AG04450 (cell line): ENCODE data around the gene CNTNAP5. TPM values are rescaled to one million over a fixed set of nuclear protein-coding genes. Genes with fewer than 3 reads are reported as not detected.

ENCODE experiments used
- CTCF ChIA-PET: fragments of 300-600, 350-600 bp; formaldehyde crosslinking; extraction: SDS; loops from one replicate; lab custom pipeline; 2022; ENCODE audit warnings: antibody characterized with exemption, inconsistent platforms; lab: Charles Lee
- POLR2A ChIA-PET: fragments of 350-600 bp; formaldehyde crosslinking; extraction: SDS; loops from one replicate; lab custom pipeline; 2021; ENCODE audit warnings: antibody characterized with exemption, inconsistent platforms; lab: Yijun Ruan, JAX
- DNase-seq: peaks from one replicate; pipeline ENCODE4 v3.0.0-alpha.2; 2011; ENCODE audit warnings: low read depth, low spot score
- H3K27ac ChIP-seq: one replicate; pipeline ENCODE4 v1.5.1; 2012; ENCODE audit warnings: low read depth, low read length, control low read depth
- H3K27me3 ChIP-seq: one replicate; pipeline ENCODE4 v1.6.0; 2012; ENCODE audit warnings: low read length; ENCODE audit not compliant: control insufficient read depth, insufficient read depth
- H3K4me3 ChIP-seq: 2 replicates; pipeline ENCODE4 v1.5.1; 2011; ENCODE audit warnings: mild to moderate bottlenecking, low read depth, low read length, control low read depth
- H3K9me3 ChIP-seq: 2 replicates; pipeline ENCODE4 v1.5.1; 2012; ENCODE audit warnings: low read length; ENCODE audit not compliant: control insufficient read depth, insufficient read depth
- polyA plus RNA-seq: library from polyadenylated mRNA; depleted of rRNA; stranded (reverse); fragments of >200 nt; gene quantifications from 2 replicates; pipeline ENCODE4 v1.2.3, GENCODE V29; 2011
- TF ChIP-seq, protein P1 (sequence below): IDR thresholded peaks from 2 replicates; pipeline ENCODE4 v1.5.1; 2011; ENCODE audit warnings: low read depth, low read length, control low read depth, inconsistent platforms

Gene CNTNAP5
- polyA plus RNA-seq, 1 experiment = not detected

DNA sequence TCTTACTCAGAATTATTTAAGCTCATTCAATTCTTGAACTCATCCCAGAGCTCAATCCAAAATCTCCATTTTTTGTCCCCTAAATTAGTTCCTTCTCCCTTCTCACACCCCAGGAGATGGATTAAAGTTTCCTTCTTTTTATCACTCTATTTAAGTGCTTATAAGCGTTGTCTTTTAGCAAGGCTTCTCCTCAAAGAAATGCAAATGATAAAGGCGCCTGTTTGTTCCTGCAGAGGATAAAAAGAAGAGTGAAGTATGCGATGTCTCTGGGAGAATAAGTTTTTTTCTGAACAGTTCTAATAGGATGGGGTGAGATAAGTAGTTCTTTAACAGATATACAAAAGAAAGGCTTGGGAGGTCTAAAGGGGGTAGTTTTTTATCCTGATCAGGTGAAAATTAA is 303.3 kb downstream of the CNTNAP5 start:
- TF ChIP-seq, protein P1, sequence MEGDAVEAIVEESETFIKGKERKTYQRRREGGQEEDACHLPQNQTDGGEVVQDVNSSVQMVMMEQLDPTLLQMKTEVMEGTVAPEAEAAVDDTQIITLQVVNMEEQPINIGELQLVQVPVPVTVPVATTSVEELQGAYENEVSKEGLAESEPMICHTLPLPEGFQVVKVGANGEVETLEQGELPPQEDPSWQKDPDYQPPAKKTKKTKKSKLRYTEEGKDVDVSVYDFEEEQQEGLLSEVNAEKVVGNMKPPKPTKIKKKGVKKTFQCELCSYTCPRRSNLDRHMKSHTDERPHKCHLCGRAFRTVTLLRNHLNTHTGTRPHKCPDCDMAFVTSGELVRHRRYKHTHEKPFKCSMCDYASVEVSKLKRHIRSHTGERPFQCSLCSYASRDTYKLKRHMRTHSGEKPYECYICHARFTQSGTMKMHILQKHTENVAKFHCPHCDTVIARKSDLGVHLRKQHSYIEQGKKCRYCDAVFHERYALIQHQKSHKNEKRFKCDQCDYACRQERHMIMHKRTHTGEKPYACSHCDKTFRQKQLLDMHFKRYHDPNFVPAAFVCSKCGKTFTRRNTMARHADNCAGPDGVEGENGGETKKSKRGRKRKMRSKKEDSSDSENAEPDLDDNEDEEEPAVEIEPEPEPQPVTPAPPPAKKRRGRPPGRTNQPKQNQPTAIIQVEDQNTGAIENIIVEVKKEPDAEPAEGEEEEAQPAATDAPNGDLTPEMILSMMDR = no peak
- DNase-seq = no peak
- ChIA-PET CTCF (no interaction called here), POLR2A (no interaction called here)
- Histone ChIP-seq H3K4me3 (no peak overlapping the region), H3K9me3 (peaks cover 4% of the 10 kb centered on the region; the same call in 1 of the 2 replicates), H3K27me3 (no peaks in the 10 kb centered on the region), H3K27ac (no peak overlapping the region)

DNA sequence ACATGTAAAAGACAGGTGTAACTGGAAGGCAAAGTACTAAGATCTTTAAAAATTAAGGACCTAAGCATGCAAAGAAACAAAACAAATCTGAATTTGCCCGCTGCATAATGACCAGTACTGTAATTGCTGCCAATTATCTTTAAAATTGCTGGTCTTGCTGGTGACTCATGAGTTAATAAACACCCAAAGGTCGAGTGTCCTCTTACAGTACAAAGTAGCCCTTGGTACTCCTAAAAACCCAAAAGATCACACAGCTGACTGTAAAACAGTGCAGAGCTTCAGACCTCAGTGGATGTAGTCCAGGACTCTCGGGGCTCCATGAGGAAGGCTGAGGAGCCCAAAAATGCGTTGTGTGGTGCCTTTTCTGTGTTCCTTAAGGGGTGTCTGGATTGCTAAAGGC is 308.7 kb downstream of the CNTNAP5 start:
- Histone ChIP-seq H3K27me3 (no peaks in the 10 kb centered on the region), H3K27ac (no peak overlapping the region), H3K4me3 (no peak overlapping the region), H3K9me3 (peaks cover 3% of the 10 kb centered on the region; the same call in 1 of the 2 replicates)
- TF ChIP-seq, protein P1 = no peak
- CTCF ChIA-PET = no interaction called here
- no peak for DNase-seq
- POLR2A ChIA-PET = no interaction called here

DNA sequence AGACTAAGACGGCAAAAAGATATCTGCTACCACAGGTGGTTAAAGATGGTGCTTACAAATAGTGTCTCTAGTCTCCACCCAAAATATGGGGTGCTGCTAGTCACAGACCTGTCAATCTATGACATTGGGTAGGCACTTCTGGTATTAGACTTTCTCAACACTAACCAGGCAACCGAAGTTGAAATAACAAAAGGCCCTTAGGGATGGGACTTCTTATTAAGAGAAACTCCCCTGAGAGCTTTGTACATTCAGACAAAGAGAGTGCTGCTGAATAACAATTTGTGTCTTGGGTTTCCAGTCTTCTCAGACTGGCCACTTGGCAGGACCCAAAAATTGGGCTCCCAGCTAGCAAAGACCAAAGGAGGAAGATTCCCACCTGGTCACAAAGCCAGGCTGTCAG is 310.0 kb downstream of the CNTNAP5 start:
- H3K27ac ChIP-seq = no peak overlapping the region
- CTCF ChIA-PET = no interaction called here
- DNase-seq = no peak
- POLR2A ChIA-PET = no interaction called here
- TF ChIP-seq, protein P1 = no peak
- H3K27me3 ChIP-seq = no peaks in the 10 kb centered on the region
- no peak overlapping the region for H3K4me3 ChIP-seq
- H3K9me3 ChIP-seq = peaks cover 3% of the 10 kb centered on the region; the same call in 1 of the 2 replicates

- POLR2A ChIA-PET = no interaction called here
- CTCF ChIA-PET = no interaction called here
- H3K27ac ChIP-seq = no peak overlapping the region
- no peak for DNase-seq
- no peak overlapping the region for H3K4me3 ChIP-seq
- peaks cover 3% of the 10 kb centered on the region; the same call in 1 of the 2 replicates for H3K9me3 ChIP-seq
- no peaks in the 10 kb centered on the region for H3K27me3 ChIP-seq
- TF ChIP-seq, protein P1 = no peak
Measured at GRCh38 chr2:124339709-124340108, 314.6 kb downstream of the CNTNAP5 start.

DNA sequence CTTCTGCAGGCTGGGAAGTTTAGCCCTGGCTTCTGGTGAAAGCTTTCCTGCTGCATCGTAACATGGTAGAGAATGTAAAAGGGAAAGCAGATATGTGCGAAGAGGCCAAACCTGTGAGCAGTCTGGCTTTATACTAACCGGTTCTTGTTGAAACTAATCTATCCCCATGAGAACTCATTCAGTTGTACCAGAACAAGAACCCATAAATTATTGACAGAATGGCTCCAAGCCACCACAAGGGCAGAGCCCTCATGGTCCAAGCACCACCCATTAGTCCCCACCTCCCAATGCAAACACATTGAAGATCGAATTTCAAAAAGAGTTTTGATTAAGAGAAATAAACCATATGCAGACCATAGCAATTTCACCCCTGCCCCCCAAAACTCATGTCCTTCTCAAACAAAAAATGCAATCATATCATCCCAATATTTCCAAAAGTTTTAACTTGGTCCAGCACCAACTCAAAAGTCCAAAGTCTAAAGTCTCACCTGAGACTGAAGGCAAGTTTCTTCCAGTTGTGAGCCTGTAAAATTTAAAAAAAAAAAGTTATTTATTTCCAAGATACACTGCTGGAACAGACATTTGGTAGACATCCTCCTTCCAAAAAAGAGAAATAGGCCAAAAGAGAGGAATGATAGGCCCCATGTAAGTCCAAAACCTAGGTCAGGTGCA is 318.9 kb downstream of the CNTNAP5 start:
- DNase-seq = no peak
- ChIA-PET CTCF (no interaction called here), POLR2A (no interaction called here)
- Histone ChIP-seq H3K27ac (no peak overlapping the region), H3K27me3 (no peaks in the 10 kb centered on the region), H3K9me3 (peaks cover 6% of the 10 kb centered on the region), H3K4me3 (no peak overlapping the region)
- TF ChIP-seq, protein P1 = no peak
